ENCODE results near the gene CASP2. TPM values are rescaled to one million over a fixed set of nuclear protein-coding genes. Genes with fewer than 3 reads are reported as not detected.

CASP2 gene
- total and polyA plus RNA-seq, 2 of the 8 experiments (the other 6 are each of a cell fraction or from before 2014, with no cell fraction given) = 23.7 to 35.3 TPM

- TF ChIP-seq POLR2AphosphoS5 (IDR thresholded peaks at IDR 0.05; ENCODE audit: low read depth, low read length) (no peak), JUND (IDR thresholded peaks at IDR 0.05; ENCODE audit: low read length) (no peak), CHD1 (IDR thresholded peaks at IDR 0.05; ENCODE audit: low read depth, low read length) (no peak), CHD2 (IDR thresholded peaks at IDR 0.05; ENCODE audit: low read length) (no peak), ATF2 (IDR thresholded peaks at IDR 0.05; ENCODE audit: low read length) (no peak), YY1 (IDR thresholded peaks at IDR 0.05; ENCODE audit: low read depth, low read length) (no peak), SRF (IDR thresholded peaks at IDR 0.05; ENCODE audit: low read depth, low read length) (no peak), KDM4A (IDR thresholded peaks at IDR 0.05; ENCODE audit: low read depth, low read length, severe bottlenecking) (no peak), POLR2A (IDR thresholded peaks at IDR 0.05; ENCODE audit: control extremely low read depth in 1 of 2, low read depth in 2 of 2, low read length in 2 of 2) (no peak), RFX5 (IDR thresholded peaks at IDR 0.05; ENCODE audit: borderline replicate concordance, low read depth, low read length) (no peak), EGR1 (IDR thresholded peaks at IDR 0.05; ENCODE audit: borderline replicate concordance, low read depth, low read length) (no peak)
- Histone ChIP-seq H2BK120ac (replicated peaks; ENCODE audit: low read depth, low read length) (no peak overlapping the region), H2BK15ac (ENCODE audit: low read length) (no peak overlapping the region), H4K5ac (ENCODE audit: insufficient read length, low read depth, low read length) (no peak overlapping the region), H3K79me1 (ENCODE audit: low read depth, low read length) (no peaks in the 10 kb centered on the region), H3K9ac (replicated peaks in 1 of 4; ENCODE audit: extremely low read depth in 1 of 4, low read depth in 3 of 4, low read length in 3 of 4) (no peak overlapping the region), H2BK12ac (ENCODE audit: low read depth, low read length) (no peak overlapping the region), H2AK5ac (ENCODE audit: low read depth, low read length) (no peak overlapping the region), H3K9me3 (ENCODE audit: insufficient read depth in 2 of 2, low read depth in 1 of 2, low read length in 1 of 2) (no peaks in the 10 kb centered on the region), H3K27ac (ENCODE audit: low read depth, low read length) (no peak overlapping the region), H4K20me1 (replicated peaks in 1 of 2; ENCODE audit: control insufficient read depth in 1 of 2, insufficient read depth in 2 of 2, low read length in 2 of 2) (no peaks in the 10 kb centered on the region), H4K91ac (replicated peaks; ENCODE audit: insufficient read length, low read length) (no peak overlapping the region), H3K23ac (ENCODE audit: insufficient read length) (no peak overlapping the region), H3K18ac (ENCODE audit: extremely low read depth, low read length) (no peak overlapping the region), H3K4ac (replicated peaks; ENCODE audit: insufficient read length, low read depth, low read length) (no peak overlapping the region), H3K23me2 (ENCODE audit: low read depth, low read length) (no peaks in the 10 kb centered on the region), H2AFZ (ENCODE audit: low read length) (no peak overlapping the region), H4K8ac (ENCODE audit: extremely low read depth, insufficient read depth, low read length) (no peak overlapping the region), H3K27me3 (replicated peaks in 1 of 4; ENCODE audit: control insufficient read depth in 3 of 4, extremely low read depth in 1 of 4, insufficient read depth in 3 of 4, low read length in 3 of 4) (no peaks in the 10 kb centered on the region), H3K79me2 (ENCODE audit: control insufficient read depth in 1 of 2, insufficient read depth in 2 of 2, low read length in 2 of 2) (no peaks in the 10 kb centered on the region), H3K4me3 (ENCODE audit: extremely low read depth in 1 of 4, insufficient read depth in 2 of 4, low read depth in 3 of 4, low read length in 4 of 4) (no peak overlapping the region), H2BK5ac (ENCODE audit: low read depth, low read length) (no peak overlapping the region), H2BK20ac (ENCODE audit: low read length) (no peak overlapping the region), H3K4me1 (replicated peaks in 1 of 4; ENCODE audit: control insufficient read depth in 3 of 4, insufficient read depth in 4 of 4, low read length in 3 of 4) (peaks cover 0 to 8% (median 2%) of the 10 kb centered on the region in 4 experiments; a peak in 2 of 7 replicates), H3K36me3 (ENCODE audit: control insufficient read depth in 2 of 4, insufficient read depth in 4 of 4, low read length in 3 of 4) (peaks cover 2 to 35% (median 16%) of the 10 kb centered on the region in 4 experiments; a peak in 6 of 8 replicates), H3K56ac (replicated peaks; ENCODE audit: insufficient read length, low read depth, low read length) (no peak overlapping the region), H3K4me2 (ENCODE audit: insufficient read depth in 1 of 2, low read depth in 2 of 2, low read length in 2 of 2) (no peak overlapping the region), H3K14ac (ENCODE audit: insufficient read length) (no peak overlapping the region)
- WGBS, 2 experiments (ENCODE audit: extremely low coverage in 1 of 2, insufficient coverage in 1 of 2, insufficient read length in 1 of 2, insufficient replicate concordance in 2 of 2, low coverage in 1 of 2, low lambda C conversion rate in 2 of 2, missing lambda C conversion rate in 1 of 2) = 86% methylated on average over 8 of the region's 8 CpGs; no CpG with 5 or more reads in 1 of the 2 experiments
- no peak for FAIRE-seq
- DNase-seq (ENCODE audit: low read depth in 1 of 2, low spot score in 2 of 2) = no peak
- ChIA-PET POLR2A (ENCODE audit: partially characterized antibody) (interaction anchor here (0.8 to 5.5 kb wide), 3 partner anchors 30 to 36 kb away, joined by 3 to 39 read pairs (median 3); no protein-coding TSS in a partner anchor), CTCF (ENCODE audit: partially characterized antibody) (interaction anchor here (0.9 to 7.1 kb wide), 4 partner anchors 17 to 78 kb away, joined by 3 to 43 read pairs (median 18); no protein-coding TSS in a partner anchor)
Observed at GRCh38 chr7:143354376-143354775, 66.2 kb downstream of the CASP2 start.

Measured in H1 (cell line).